Measurements from ENCODE around the gene ABCC2. TPM values are rescaled to one million over a fixed set of nuclear protein-coding genes. Genes with fewer than 3 reads are reported as not detected.

Gene ABCC2
- total and polyA plus RNA-seq, 11 donors: 0.08 to 0.72 (median 0.20) TPM; not detected in 1

DNA sequence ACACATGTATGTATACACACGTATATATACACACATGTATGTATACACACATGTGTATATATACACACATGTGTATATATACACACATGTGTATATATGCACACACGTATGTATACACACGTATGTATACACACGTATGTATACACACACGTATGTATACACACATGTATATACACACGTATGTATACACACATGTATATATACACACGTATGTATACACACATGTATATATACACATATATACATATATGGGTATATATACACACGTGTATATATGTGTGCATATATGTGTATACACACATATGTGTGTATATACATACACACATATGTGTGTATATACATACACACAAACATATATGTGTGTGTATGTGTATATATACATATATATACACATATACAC, 31.7 kb downstream of the ABCC2 start:
- TF ChIP-seq POLR2A (IDR thresholded peaks at IDR 0.05): no peak
- TF ChIP-seq, protein P1, sequence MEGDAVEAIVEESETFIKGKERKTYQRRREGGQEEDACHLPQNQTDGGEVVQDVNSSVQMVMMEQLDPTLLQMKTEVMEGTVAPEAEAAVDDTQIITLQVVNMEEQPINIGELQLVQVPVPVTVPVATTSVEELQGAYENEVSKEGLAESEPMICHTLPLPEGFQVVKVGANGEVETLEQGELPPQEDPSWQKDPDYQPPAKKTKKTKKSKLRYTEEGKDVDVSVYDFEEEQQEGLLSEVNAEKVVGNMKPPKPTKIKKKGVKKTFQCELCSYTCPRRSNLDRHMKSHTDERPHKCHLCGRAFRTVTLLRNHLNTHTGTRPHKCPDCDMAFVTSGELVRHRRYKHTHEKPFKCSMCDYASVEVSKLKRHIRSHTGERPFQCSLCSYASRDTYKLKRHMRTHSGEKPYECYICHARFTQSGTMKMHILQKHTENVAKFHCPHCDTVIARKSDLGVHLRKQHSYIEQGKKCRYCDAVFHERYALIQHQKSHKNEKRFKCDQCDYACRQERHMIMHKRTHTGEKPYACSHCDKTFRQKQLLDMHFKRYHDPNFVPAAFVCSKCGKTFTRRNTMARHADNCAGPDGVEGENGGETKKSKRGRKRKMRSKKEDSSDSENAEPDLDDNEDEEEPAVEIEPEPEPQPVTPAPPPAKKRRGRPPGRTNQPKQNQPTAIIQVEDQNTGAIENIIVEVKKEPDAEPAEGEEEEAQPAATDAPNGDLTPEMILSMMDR (IDR thresholded peaks at IDR 0.05): no peak
- ATAC-seq: no peak
- no peak for DNase-seq
- Histone ChIP-seq H3K36me3 (no peaks in the 10 kb centered on the region), H3K4me1 (no peaks in the 10 kb centered on the region), H3K27ac (no peak overlapping the region), H3K27me3 (no peaks in the 10 kb centered on the region), H3K4me3 (no peak overlapping the region), H3K9me3 (no peaks in the 10 kb centered on the region)
- 63 to 92% (median 85%) methylated on average over 4 to 8 of the region's 8 CpGs for WGBS, 4 donors
- intact Hi-C loops (cut with DNase I): no loop called here

GRCh38 chr10:99815621-99816020, 33.2 kb downstream of the ABCC2 start:
- no peaks in the 10 kb centered on the region for H3K9me3 ChIP-seq
- no peak overlapping the region for H3K4me3 ChIP-seq
- WGBS, 4 donors: 71 to 83% (median 73%) methylated on average over 2 of the region's 2 CpGs
- TF ChIP-seq POLR2A (IDR thresholded peaks at IDR 0.05): no peak
- TF ChIP-seq, protein P1 (IDR thresholded peaks at IDR 0.05): no peak
- intact Hi-C loops (cut with DNase I): no loop called here
- H3K27ac ChIP-seq: no peak overlapping the region
- no peak for DNase-seq
- H3K4me1 ChIP-seq: no peaks in the 10 kb centered on the region
- no peaks in the 10 kb centered on the region for H3K36me3 ChIP-seq
- H3K27me3 ChIP-seq: no peaks in the 10 kb centered on the region
- no peak for ATAC-seq

- no peaks in the 10 kb centered on the region for H3K36me3 ChIP-seq
- H3K4me1 ChIP-seq: no peaks in the 10 kb centered on the region
- no peak for TF ChIP-seq POLR2A (IDR thresholded peaks at IDR 0.05)
- TF ChIP-seq, protein P1 (IDR thresholded peaks at IDR 0.05): no peak
- peaks cover 0 to 4% (median 0%) of the 10 kb centered on the region in 12 donors for H3K9me3 ChIP-seq
- ATAC-seq: no peak
- no peak overlapping the region for H3K4me3 ChIP-seq
- no peak overlapping the region for H3K27ac ChIP-seq
- no peaks in the 10 kb centered on the region for H3K27me3 ChIP-seq
- no peak for DNase-seq
- 91 to 100% (median 98%) methylated on average over 2 to 3 of the region's 3 CpGs for whole genome bisulfite sequencing, 4 donors
- intact Hi-C loops (cut with DNase I): no loop called here
Observed at GRCh38 chr10:99827936-99828335, 45.5 kb downstream of the ABCC2 start.

DNA sequence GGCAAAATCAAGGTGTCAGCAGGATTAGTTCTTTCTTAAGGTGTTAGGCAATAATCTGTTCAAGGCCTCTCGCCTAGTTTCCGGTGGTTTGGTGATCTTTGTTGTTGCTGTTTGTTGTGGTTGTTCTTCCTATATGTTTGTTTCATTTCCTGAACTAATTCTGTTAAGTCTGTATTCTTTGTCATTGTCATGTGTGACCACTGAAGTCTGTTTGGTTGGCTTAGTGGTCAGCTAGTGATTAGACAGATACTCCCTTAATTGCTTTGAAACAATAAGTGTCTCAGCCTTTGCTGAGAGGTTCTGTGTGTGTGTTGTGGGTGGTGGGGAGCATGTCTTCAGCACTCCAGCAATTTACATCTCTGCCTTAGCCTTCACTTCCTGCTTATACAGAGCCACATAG, 46.0 kb downstream of the ABCC2 start:
- ATAC-seq: no peak
- 88 to 98% (median 94%) methylated on average over 2 of the region's 2 CpGs for WGBS, 4 donors
- DNase-seq: no peak
- TF ChIP-seq POLR2A (IDR thresholded peaks at IDR 0.05): no peak
- TF ChIP-seq, protein P1 (IDR thresholded peaks at IDR 0.05): no peak
- Histone ChIP-seq H3K27ac (no peak overlapping the region), H3K27me3 (no peaks in the 10 kb centered on the region), H3K9me3 (peaks cover 0 to 4% (median 0%) of the 10 kb centered on the region in 12 donors), H3K4me1 (no peaks in the 10 kb centered on the region), H3K36me3 (no peaks in the 10 kb centered on the region), H3K4me3 (no peak overlapping the region)
- intact Hi-C loops (cut with DNase I): no loop called here
